Transverse colon (tissue), 4 donors: ENCODE results near the gene SPATA13.

Source experiments
- EP300 ChIP-seq: sonication (generic); formaldehyde crosslinking; IDR thresholded peaks from one replicate; pipeline ENCODE4 v1.6.1; 2017; ENCODE audit warnings: antibody characterized with exemption, low read depth
- POLR2A ChIP-seq: fragments of 450-650 bp; IDR thresholded peaks from one replicate; pipeline ENCODE4 v1.6.1; 2016; ENCODE audit warnings: antibody characterized with exemption, mild to moderate bottlenecking, moderate library complexity
- POLR2AphosphoS5 ChIP-seq, 3 donors: sonication (generic); formaldehyde crosslinking; IDR thresholded peaks; one replicate each; pipeline ENCODE4 v1.6.1; 2016; ENCODE audit warnings: antibody characterized with exemption in 3 of 3
- TF ChIP-seq, protein P1 (sequence below), 5 experiments: fragments of 200-600 bp in 3 of 5; fragments of 450-650 bp in 2 of 5; sonication (generic) in 3 of 5; IDR thresholded peaks; 1 replicate in 2 of 5; 2 replicates in 3 of 5; pipeline ENCODE4 v1.5.1; 2016 to 2017; ENCODE audit warnings: antibody characterized with exemption in 5 of 5, inconsistent platforms in 3 of 5, mild to moderate bottlenecking in 2 of 5, moderate library complexity in 1 of 5

GRCh38 chr13:24176351-24177101 is 16.0 kb downstream of the SPATA13 start:
- TF ChIP-seq, protein P1, sequence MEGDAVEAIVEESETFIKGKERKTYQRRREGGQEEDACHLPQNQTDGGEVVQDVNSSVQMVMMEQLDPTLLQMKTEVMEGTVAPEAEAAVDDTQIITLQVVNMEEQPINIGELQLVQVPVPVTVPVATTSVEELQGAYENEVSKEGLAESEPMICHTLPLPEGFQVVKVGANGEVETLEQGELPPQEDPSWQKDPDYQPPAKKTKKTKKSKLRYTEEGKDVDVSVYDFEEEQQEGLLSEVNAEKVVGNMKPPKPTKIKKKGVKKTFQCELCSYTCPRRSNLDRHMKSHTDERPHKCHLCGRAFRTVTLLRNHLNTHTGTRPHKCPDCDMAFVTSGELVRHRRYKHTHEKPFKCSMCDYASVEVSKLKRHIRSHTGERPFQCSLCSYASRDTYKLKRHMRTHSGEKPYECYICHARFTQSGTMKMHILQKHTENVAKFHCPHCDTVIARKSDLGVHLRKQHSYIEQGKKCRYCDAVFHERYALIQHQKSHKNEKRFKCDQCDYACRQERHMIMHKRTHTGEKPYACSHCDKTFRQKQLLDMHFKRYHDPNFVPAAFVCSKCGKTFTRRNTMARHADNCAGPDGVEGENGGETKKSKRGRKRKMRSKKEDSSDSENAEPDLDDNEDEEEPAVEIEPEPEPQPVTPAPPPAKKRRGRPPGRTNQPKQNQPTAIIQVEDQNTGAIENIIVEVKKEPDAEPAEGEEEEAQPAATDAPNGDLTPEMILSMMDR (IDR thresholded peaks at IDR 0.05): no peak
- TF ChIP-seq POLR2A (no peak), EP300 (no peak), POLR2AphosphoS5 (IDR thresholded peaks at IDR 0.05) (no peak)
